Panc1 (cell line): ENCODE measurements around the gene TECPR2.

Source experiments
- POLR2AphosphoS5 ChIP-seq: IDR thresholded peaks from 2 replicates; pipeline ENCODE4 v1.6.1; 2012; ENCODE audit warnings: mild to moderate bottlenecking, low read depth, low read length, moderate library complexity
- SIN3A ChIP-seq: IDR thresholded peaks from 2 replicates; pipeline ENCODE4 v1.6.1; 2012; ENCODE audit warnings: low read depth, mild to moderate bottlenecking, low read length, moderate library complexity, borderline replicate concordance; ENCODE audit not compliant: insufficient read depth
- TCF7L2 ChIP-seq: IDR thresholded peaks from 2 replicates; pipeline ENCODE4 v1.6.1; 2011; ENCODE audit warnings: mild to moderate bottlenecking, low read depth, low read length, inconsistent platforms
- TF ChIP-seq, protein P1 (sequence below): fragments of 450-650 bp; IDR thresholded peaks from 2 replicates; pipeline ENCODE4 v1.5.1; 2017; ENCODE audit warnings: mild to moderate bottlenecking
- TF ChIP-seq, protein P2 (sequence below), 2 experiments: IDR thresholded peaks; 2 replicates each; pipeline ENCODE4 v1.6.1; 2011 to 2012; ENCODE audit warnings: low read depth in 2 of 2, control low read depth in 1 of 2, low read length in 1 of 2, mild to moderate bottlenecking in 1 of 2, moderate library complexity in 1 of 2; ENCODE audit not compliant: insufficient read depth in 1 of 2

DNA sequence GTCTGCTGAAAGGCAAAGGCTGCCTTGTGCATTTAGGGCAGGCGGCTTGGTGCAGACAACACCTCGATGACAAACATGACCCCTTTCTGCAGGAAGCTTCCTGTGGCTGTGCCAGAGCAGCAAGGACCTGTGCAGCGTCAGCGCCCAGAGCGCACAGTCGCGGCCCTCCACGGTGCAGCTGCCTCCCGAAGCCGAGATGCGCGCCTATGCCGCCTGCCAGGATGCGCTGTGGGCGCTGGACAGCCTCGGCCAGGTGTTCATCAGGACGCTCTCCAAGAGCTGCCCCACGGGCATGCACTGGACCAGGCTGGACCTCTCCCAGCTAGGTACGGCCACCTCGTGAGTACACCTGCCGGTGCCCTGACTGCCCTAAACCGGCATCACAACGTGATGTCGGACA lies 89.6 kb downstream of the TECPR2 start:
- TF ChIP-seq, protein P1, sequence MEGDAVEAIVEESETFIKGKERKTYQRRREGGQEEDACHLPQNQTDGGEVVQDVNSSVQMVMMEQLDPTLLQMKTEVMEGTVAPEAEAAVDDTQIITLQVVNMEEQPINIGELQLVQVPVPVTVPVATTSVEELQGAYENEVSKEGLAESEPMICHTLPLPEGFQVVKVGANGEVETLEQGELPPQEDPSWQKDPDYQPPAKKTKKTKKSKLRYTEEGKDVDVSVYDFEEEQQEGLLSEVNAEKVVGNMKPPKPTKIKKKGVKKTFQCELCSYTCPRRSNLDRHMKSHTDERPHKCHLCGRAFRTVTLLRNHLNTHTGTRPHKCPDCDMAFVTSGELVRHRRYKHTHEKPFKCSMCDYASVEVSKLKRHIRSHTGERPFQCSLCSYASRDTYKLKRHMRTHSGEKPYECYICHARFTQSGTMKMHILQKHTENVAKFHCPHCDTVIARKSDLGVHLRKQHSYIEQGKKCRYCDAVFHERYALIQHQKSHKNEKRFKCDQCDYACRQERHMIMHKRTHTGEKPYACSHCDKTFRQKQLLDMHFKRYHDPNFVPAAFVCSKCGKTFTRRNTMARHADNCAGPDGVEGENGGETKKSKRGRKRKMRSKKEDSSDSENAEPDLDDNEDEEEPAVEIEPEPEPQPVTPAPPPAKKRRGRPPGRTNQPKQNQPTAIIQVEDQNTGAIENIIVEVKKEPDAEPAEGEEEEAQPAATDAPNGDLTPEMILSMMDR, result no peak
- TF ChIP-seq POLR2AphosphoS5 (no peak), SIN3A (no peak), TCF7L2 (no peak)
- TF ChIP-seq, protein P2, sequence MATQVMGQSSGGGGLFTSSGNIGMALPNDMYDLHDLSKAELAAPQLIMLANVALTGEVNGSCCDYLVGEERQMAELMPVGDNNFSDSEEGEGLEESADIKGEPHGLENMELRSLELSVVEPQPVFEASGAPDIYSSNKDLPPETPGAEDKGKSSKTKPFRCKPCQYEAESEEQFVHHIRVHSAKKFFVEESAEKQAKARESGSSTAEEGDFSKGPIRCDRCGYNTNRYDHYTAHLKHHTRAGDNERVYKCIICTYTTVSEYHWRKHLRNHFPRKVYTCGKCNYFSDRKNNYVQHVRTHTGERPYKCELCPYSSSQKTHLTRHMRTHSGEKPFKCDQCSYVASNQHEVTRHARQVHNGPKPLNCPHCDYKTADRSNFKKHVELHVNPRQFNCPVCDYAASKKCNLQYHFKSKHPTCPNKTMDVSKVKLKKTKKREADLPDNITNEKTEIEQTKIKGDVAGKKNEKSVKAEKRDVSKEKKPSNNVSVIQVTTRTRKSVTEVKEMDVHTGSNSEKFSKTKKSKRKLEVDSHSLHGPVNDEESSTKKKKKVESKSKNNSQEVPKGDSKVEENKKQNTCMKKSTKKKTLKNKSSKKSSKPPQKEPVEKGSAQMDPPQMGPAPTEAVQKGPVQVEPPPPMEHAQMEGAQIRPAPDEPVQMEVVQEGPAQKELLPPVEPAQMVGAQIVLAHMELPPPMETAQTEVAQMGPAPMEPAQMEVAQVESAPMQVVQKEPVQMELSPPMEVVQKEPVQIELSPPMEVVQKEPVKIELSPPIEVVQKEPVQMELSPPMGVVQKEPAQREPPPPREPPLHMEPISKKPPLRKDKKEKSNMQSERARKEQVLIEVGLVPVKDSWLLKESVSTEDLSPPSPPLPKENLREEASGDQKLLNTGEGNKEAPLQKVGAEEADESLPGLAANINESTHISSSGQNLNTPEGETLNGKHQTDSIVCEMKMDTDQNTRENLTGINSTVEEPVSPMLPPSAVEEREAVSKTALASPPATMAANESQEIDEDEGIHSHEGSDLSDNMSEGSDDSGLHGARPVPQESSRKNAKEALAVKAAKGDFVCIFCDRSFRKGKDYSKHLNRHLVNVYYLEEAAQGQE (IDR thresholded peaks at IDR 0.05; ENCODE audit: insufficient read depth in 1 of 2, low read depth in 2 of 2, low read length in 1 of 2), result no peak
